Fibroblast of mammary gland (primary cell): ENCODE results near the gene OR2W3.

Source experiments
- DNase-seq: peaks from one replicate; pipeline ENCODE4 v3.0.0-alpha.2; 2010; ENCODE audit warnings: low read depth
- H3K4me3 ChIP-seq: 2 replicates; pipeline ENCODE4 v1.5.1; 2011; ENCODE audit warnings: low read depth, mild to moderate bottlenecking, low read length, moderate library complexity; ENCODE audit not compliant: control insufficient read depth
- TF ChIP-seq, protein P1 (sequence below): conservative IDR thresholded peaks from 2 replicates; pipeline ENCODE4 v1.5.1; 2011; ENCODE audit warnings: low read depth, low read length, inconsistent platforms; ENCODE audit not compliant: control insufficient read depth, insufficient read depth

OR2W3 gene

GRCh38 chr1:247895163-247895637, at the start of gene OR2W3:
Gene OR2W3 (plus strand): TSS chr1:247895587. CDS start chr1:247895587, 0 bp downstream.
- no peak within 1 kb of the TSS for H3K4me3 ChIP-seq
- no peak for DNase-seq
- TF ChIP-seq, protein P1, sequence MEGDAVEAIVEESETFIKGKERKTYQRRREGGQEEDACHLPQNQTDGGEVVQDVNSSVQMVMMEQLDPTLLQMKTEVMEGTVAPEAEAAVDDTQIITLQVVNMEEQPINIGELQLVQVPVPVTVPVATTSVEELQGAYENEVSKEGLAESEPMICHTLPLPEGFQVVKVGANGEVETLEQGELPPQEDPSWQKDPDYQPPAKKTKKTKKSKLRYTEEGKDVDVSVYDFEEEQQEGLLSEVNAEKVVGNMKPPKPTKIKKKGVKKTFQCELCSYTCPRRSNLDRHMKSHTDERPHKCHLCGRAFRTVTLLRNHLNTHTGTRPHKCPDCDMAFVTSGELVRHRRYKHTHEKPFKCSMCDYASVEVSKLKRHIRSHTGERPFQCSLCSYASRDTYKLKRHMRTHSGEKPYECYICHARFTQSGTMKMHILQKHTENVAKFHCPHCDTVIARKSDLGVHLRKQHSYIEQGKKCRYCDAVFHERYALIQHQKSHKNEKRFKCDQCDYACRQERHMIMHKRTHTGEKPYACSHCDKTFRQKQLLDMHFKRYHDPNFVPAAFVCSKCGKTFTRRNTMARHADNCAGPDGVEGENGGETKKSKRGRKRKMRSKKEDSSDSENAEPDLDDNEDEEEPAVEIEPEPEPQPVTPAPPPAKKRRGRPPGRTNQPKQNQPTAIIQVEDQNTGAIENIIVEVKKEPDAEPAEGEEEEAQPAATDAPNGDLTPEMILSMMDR = no peak

DNA sequence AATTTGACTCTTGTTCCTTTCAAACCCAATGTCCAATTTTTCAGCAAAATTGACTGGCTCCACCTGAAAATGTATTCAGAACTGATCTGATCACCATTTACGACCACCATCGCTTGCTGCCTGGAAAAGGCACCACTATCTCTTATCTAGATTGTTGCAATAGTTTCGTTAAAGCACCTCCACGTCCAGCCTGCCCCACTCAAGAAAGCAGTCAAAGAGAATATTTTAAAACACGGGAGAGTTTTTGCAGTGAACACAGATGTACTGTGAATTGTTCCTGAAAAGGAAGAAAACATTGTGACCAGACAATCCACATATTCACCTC, 49.7 kb upstream of the OR2W3 start:
- TF ChIP-seq, protein P1 = no peak
- H3K4me3 ChIP-seq = no peak overlapping the region
- no peak for DNase-seq

GRCh38 chr1:247848346-247848745, 47.0 kb upstream of the OR2W3 start:
- TF ChIP-seq, protein P1 = no peak
- no peak overlapping the region for H3K4me3 ChIP-seq
- DNase-seq = no peak

- TF ChIP-seq, protein P1 = no peak
- no peak overlapping the region for H3K4me3 ChIP-seq
- peak; percentile 3 for DNase-seq
These were observed 45.8 kb upstream of the OR2W3 start for GRCh38 chr1:247849616-247850015.

- TF ChIP-seq, protein P1 = no peak
- no peak overlapping the region for H3K4me3 ChIP-seq
- DNase-seq = no peak
These were observed 40.4 kb upstream of the OR2W3 start for GRCh38 chr1:247854899-247855545.

- TF ChIP-seq, protein P1 = no peak
- no peak for DNase-seq
- H3K4me3 ChIP-seq = no peak overlapping the region
These were observed 39.5 kb upstream of the OR2W3 start for GRCh38 chr1:247855911-247856310.
